AG09309 (cell line): Measurements from ENCODE around the gene IL24.

ENCODE experiments used
- DNase-seq: peaks from one replicate; pipeline ENCODE4 v3.0.0-alpha.2; 2010; ENCODE audit warnings: low read depth
- H3K4me3 ChIP-seq: 2 replicates; pipeline ENCODE4 v1.5.1; 2011; ENCODE audit warnings: mild to moderate bottlenecking, low read depth, low read length, moderate library complexity; ENCODE audit not compliant: control insufficient read depth
- TF ChIP-seq, protein P1 (sequence below): IDR thresholded peaks from 2 replicates; pipeline ENCODE4 v1.5.1; 2011; ENCODE audit warnings: mild to moderate bottlenecking, low read depth, low read length, inconsistent platforms; ENCODE audit not compliant: insufficient read depth, control insufficient read depth; ENCODE audit errors: missing control alignments

The IL24 gene

DNA sequence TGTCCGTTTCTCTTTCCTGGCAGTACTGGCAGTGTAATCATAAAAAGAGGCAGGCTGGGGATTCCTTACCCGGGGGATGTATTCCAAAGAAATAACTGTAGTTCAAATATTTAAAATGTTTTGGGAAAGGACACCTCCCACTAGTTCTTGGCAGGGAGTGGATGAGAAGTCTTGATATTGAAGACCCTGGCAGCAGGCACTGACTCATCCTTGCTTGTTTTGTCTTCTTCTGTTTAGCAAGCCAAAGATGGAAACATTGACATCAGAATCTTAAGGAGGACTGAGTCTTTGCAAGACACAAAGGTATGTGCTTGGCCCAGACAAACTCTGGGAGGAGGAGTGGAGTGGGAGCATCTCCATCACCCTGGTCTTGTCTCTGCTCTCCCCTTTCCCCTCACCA is 31.2 kb upstream of the IL24 start:
- TF ChIP-seq, protein P1, sequence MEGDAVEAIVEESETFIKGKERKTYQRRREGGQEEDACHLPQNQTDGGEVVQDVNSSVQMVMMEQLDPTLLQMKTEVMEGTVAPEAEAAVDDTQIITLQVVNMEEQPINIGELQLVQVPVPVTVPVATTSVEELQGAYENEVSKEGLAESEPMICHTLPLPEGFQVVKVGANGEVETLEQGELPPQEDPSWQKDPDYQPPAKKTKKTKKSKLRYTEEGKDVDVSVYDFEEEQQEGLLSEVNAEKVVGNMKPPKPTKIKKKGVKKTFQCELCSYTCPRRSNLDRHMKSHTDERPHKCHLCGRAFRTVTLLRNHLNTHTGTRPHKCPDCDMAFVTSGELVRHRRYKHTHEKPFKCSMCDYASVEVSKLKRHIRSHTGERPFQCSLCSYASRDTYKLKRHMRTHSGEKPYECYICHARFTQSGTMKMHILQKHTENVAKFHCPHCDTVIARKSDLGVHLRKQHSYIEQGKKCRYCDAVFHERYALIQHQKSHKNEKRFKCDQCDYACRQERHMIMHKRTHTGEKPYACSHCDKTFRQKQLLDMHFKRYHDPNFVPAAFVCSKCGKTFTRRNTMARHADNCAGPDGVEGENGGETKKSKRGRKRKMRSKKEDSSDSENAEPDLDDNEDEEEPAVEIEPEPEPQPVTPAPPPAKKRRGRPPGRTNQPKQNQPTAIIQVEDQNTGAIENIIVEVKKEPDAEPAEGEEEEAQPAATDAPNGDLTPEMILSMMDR, result no peak
- DNase-seq, result no peak
- no peak overlapping the region for H3K4me3 ChIP-seq

DNA sequence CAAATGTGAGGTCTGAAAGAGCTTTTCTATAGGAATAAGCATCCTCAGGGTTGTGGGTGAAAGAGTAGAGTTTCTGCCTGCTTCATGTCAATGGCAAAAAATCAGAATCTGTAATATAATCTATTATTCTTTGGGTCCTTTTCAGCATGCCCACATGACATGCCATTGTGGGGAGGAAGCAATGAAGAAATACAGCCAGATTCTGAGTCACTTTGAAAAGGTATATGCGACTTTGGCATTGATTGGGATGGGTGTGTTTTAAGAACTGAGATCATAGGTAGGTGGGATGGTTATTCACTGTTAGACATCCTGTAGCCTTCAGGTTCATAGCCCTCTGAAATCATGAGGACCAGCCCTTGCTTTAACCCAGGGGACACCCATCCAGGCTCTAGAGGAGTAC is 30.0 kb upstream of the IL24 start:
- H3K4me3 ChIP-seq, result no peak overlapping the region
- no peak for DNase-seq
- TF ChIP-seq, protein P1, result no peak

DNA sequence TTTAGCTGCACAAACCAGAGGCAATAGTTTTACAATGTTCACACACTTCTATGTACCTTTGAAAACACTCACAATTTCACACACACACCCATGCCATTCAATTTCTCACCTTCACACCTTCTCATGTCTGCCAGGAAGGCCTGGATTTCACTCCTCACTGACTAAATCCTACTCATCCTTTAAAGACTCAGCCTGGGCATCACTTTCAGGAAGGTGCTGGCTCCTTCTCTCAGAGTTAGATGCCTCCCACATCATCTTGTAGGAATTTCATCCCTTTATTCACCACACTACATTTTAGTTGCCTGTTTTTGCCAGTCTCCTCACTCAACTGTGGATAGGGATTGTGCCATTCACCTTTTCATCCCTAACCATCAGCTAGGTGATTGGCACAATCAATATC is 29.5 kb upstream of the IL24 start:
- no peak overlapping the region for H3K4me3 ChIP-seq
- DNase-seq, result no peak
- TF ChIP-seq, protein P1, result no peak

DNA sequence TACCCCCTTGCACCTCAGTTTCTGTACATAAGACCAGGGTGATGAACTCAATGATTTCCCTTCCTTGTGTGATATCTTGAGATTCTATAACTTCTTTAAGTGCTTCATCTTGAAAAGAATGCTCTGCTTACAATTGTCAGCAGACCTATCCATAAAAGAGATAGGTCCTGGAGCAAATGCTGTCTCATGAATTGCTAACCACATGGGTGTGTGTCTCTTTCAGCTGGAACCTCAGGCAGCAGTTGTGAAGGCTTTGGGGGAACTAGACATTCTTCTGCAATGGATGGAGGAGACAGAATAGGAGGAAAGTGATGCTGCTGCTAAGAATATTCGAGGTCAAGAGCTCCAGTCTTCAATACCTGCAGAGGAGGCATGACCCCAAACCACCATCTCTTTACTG is 29.0 kb upstream of the IL24 start:
- H3K4me3 ChIP-seq, result no peak overlapping the region
- DNase-seq, result no peak
- TF ChIP-seq, protein P1, result no peak

DNA sequence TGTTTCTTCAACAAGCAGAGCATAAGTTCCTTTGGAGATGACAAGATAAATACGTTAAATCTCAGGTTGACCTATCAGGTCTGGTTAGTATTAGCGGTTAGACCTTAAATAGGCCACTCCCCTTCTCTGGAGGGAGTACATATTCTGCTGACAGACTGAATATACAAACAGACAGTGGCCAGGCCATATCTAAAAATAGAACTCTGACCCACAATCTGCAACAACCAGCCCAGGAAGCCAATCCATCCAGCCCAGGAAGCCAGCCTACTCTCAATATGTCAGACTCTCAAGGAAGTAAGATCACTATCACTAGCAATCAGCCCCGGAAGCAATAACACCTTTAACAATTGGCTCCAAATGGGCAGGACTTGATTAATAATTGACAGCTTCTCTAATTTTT is 25.1 kb upstream of the IL24 start:
- H3K4me3 ChIP-seq, result no peak overlapping the region
- DNase-seq, result no peak
- TF ChIP-seq, protein P1, result no peak

DNA sequence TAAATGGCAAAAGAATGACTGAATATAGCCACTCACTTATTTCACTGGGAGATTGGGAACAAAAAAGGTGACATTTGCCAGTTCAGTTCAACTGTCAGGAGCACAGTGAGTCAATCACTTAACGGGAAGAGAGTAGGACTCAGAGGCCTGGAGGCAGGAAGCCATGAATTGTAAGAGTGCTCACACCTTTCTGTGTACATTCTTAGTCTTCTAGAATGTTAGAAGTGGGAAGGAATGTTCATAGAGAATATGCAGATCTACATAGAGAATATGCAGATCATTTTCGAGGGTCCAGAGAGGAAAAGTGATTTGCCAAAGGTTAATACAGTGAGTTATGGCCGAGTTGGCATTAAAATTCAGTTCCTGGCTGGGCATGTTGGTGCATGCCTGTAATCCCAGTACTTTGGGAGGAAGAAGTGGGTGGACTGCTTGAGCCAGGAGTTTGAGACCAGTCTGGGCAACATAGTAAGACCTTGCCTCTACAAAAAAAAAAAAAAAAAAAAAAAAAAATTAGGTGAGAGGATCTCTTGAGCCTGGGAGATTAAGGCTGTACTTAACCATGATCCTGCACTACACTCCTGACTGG is 23.5 kb upstream of the IL24 start:
- no peak for DNase-seq
- H3K4me3 ChIP-seq, result no peak overlapping the region
- TF ChIP-seq, protein P1, result no peak
